ENCODE measurements around the gene RADX. TPM values are rescaled to one million over a fixed set of nuclear protein-coding genes. Genes with fewer than 3 reads are reported as not detected.
A peak's percentile ranks its signal among the peaks of the same experiment; 100 is the strongest.
"Not testable (repeated sequence)": the region's sequence is repeated elsewhere in the genome, so short reads cannot be mapped to it uniquely, and the experiment has no call there.

The RADX gene
- total RNA-seq, 2 experiments from 2014 or later = 7.8 TPM

GRCh38 chrX:106619797-106620196, 8.0 kb downstream of the RADX start:
- no peak overlapping the region for H3K4me3 Mint-ChIP-seq
- H3K27me3 Mint-ChIP-seq = no peaks in the 10 kb centered on the region
- DNase-seq = no peak
- peaks cover 4% of the 10 kb centered on the region for H3K4me1 Mint-ChIP-seq
- ChIA-PET CTCF (interaction anchor here (0.6 to 1.0 kb wide), 4 partner anchors 23 to 451 kb away, joined by 3 to 5 read pairs (median 4); no protein-coding TSS in a partner anchor), POLR2A (no interaction called here)
- H3K9me3 Mint-ChIP-seq = no peaks in the 10 kb centered on the region
- no peak overlapping the region for H3K27ac Mint-ChIP-seq
- no peaks in the 10 kb centered on the region for H3K36me3 Mint-ChIP-seq (ENCODE audit: low read depth)

- CTCF ChIA-PET = no interaction called here
- Mint-ChIP-seq H3K4me1 (no peaks in the 10 kb centered on the region), H3K27ac (no peak overlapping the region), H3K36me3 (ENCODE audit: low read depth) (no peaks in the 10 kb centered on the region), H3K27me3 (no peaks in the 10 kb centered on the region), H3K9me3 (no peaks in the 10 kb centered on the region), H3K4me3 (no peak overlapping the region)
- POLR2A ChIA-PET = no interaction called here
- no peak for DNase-seq
Measured at GRCh38 chrX:106621836-106622235, 10.1 kb downstream of the RADX start.

GRCh38 chrX:106626789-106627188, 15.0 kb downstream of the RADX start:
- no peak for DNase-seq
- ChIA-PET CTCF (no interaction called here), POLR2A (no interaction called here)
- H3K9me3 Mint-ChIP-seq = no peaks in the 10 kb centered on the region
- no peaks in the 10 kb centered on the region for H3K36me3 Mint-ChIP-seq (ENCODE audit: low read depth)
- H3K4me3 Mint-ChIP-seq = no peak overlapping the region
- H3K4me1 Mint-ChIP-seq = no peaks in the 10 kb centered on the region
- H3K27ac Mint-ChIP-seq = no peak overlapping the region
- H3K27me3 Mint-ChIP-seq = no peaks in the 10 kb centered on the region

- no peak for DNase-seq
- Mint-ChIP-seq H3K9me3 (no peaks in the 10 kb centered on the region), H3K27ac (no peak overlapping the region), H3K4me3 (no peak overlapping the region), H3K36me3 (ENCODE audit: low read depth) (no peaks in the 10 kb centered on the region), H3K27me3 (no peaks in the 10 kb centered on the region), H3K4me1 (no peaks in the 10 kb centered on the region)
- ChIA-PET CTCF (no interaction called here), POLR2A (no interaction called here)
Measured at GRCh38 chrX:106631615-106632014, 19.8 kb downstream of the RADX start.

- Mint-ChIP-seq H3K4me3 (no peak overlapping the region), H3K27ac (peak overlapping the region; percentile 67), H3K4me1 (peaks cover 7% of the 10 kb centered on the region), H3K36me3 (ENCODE audit: low read depth) (no peaks in the 10 kb centered on the region), H3K9me3 (no peaks in the 10 kb centered on the region), H3K27me3 (no peaks in the 10 kb centered on the region)
- ChIA-PET POLR2A (no interaction called here), CTCF (interaction anchor here (1.2 to 1.5 kb wide), 2 partner anchors 10 to 30 kb away, joined by 3 to 4 read pairs; no protein-coding TSS in a partner anchor)
- DNase-seq = no peak
Measured at GRCh38 chrX:106649523-106650428, 38.0 kb downstream of the RADX start.

- H3K27me3 Mint-ChIP-seq; H3K4me3 Mint-ChIP-seq; H3K27ac Mint-ChIP-seq; CTCF ChIA-PET; POLR2A ChIA-PET; H3K4me1 Mint-ChIP-seq; H3K9me3 Mint-ChIP-seq; H3K36me3 Mint-ChIP-seq (ENCODE audit: low read depth); DNase-seq: not testable (repeated sequence)
Measured at GRCh38 chrX:106653625-106654024, 41.8 kb downstream of the RADX start.

- H3K9me3 Mint-ChIP-seq = no peaks in the 10 kb centered on the region
- no peaks in the 10 kb centered on the region for H3K4me1 Mint-ChIP-seq
- H3K27ac Mint-ChIP-seq = no peak overlapping the region
- DNase-seq = no peak
- POLR2A ChIA-PET = no interaction called here
- CTCF ChIA-PET = interaction anchor here (1.0 to 1.1 kb wide), 2 partner anchors 9 to 11 kb away, joined by 3 to 4 read pairs; no protein-coding TSS in a partner anchor
- no peaks in the 10 kb centered on the region for H3K36me3 Mint-ChIP-seq (ENCODE audit: low read depth)
- H3K4me3 Mint-ChIP-seq = no peak overlapping the region
- no peaks in the 10 kb centered on the region for H3K27me3 Mint-ChIP-seq
Measured at GRCh38 chrX:106670631-106671030, 58.9 kb downstream of the RADX start.

- no peak overlapping the region for H3K4me3 Mint-ChIP-seq
- ChIA-PET CTCF (interaction anchor here (1.1 kb wide), 1 partner anchor 16 kb away, joined by 3 read pairs; no protein-coding TSS in a partner anchor), POLR2A (no interaction called here)
- H3K4me1 Mint-ChIP-seq = no peaks in the 10 kb centered on the region
- H3K27ac Mint-ChIP-seq = no peak overlapping the region
- H3K27me3 Mint-ChIP-seq = no peaks in the 10 kb centered on the region
- H3K9me3 Mint-ChIP-seq = no peaks in the 10 kb centered on the region
- H3K36me3 Mint-ChIP-seq (ENCODE audit: low read depth) = no peaks in the 10 kb centered on the region
- no peak for DNase-seq
Measured at GRCh38 chrX:106672527-106672926, 60.7 kb downstream of the RADX start.

- Mint-ChIP-seq H3K36me3 (ENCODE audit: low read depth) (no peaks in the 10 kb centered on the region), H3K27ac (no peak overlapping the region), H3K4me3 (no peak overlapping the region), H3K4me1 (no peaks in the 10 kb centered on the region), H3K27me3 (no peaks in the 10 kb centered on the region), H3K9me3 (no peaks in the 10 kb centered on the region)
- DNase-seq = no peak
- ChIA-PET POLR2A (no interaction called here), CTCF (no interaction called here)
Measured at GRCh38 chrX:106680716-106681115, 68.9 kb downstream of the RADX start.

- POLR2A ChIA-PET = no interaction called here
- peaks cover 2% of the 10 kb centered on the region for H3K27me3 Mint-ChIP-seq
- DNase-seq = no peak
- no peak overlapping the region for H3K4me3 Mint-ChIP-seq
- CTCF ChIA-PET = no interaction called here
- H3K27ac Mint-ChIP-seq = no peak overlapping the region
- no peaks in the 10 kb centered on the region for H3K4me1 Mint-ChIP-seq
- H3K9me3 Mint-ChIP-seq = no peaks in the 10 kb centered on the region
- no peaks in the 10 kb centered on the region for H3K36me3 Mint-ChIP-seq (ENCODE audit: low read depth)
Measured at GRCh38 chrX:106684207-106684606, 72.4 kb downstream of the RADX start.

GRCh38 chrX:106692425-106693065, 80.8 kb downstream of the RADX start:
- Mint-ChIP-seq H3K27ac (no peak overlapping the region), H3K27me3 (peaks cover 7% of the 10 kb centered on the region), H3K9me3 (no peaks in the 10 kb centered on the region), H3K4me3 (no peak overlapping the region), H3K36me3 (ENCODE audit: low read depth) (no peaks in the 10 kb centered on the region), H3K4me1 (no peaks in the 10 kb centered on the region)
- no peak for DNase-seq
- CTCF ChIA-PET = no interaction called here
- POLR2A ChIA-PET = no interaction called here

GRCh38 chrX:106696502-106696901, 84.7 kb downstream of the RADX start:
- Mint-ChIP-seq H3K27me3 (peaks cover 8% of the 10 kb centered on the region), H3K4me3 (no peak overlapping the region), H3K9me3 (no peaks in the 10 kb centered on the region), H3K27ac (no peak overlapping the region), H3K4me1 (no peaks in the 10 kb centered on the region), H3K36me3 (ENCODE audit: low read depth) (no peaks in the 10 kb centered on the region)
- CTCF ChIA-PET = no interaction called here
- no peak for DNase-seq
- POLR2A ChIA-PET = no interaction called here

GRCh38 chrX:106698693-106699092, 86.9 kb downstream of the RADX start:
- ChIA-PET POLR2A (interaction anchor here (0.6 kb wide), 1 partner anchor 10 kb away, joined by 4 read pairs; no protein-coding TSS in a partner anchor), CTCF (no interaction called here)
- no peaks in the 10 kb centered on the region for H3K36me3 Mint-ChIP-seq (ENCODE audit: low read depth)
- no peaks in the 10 kb centered on the region for H3K4me1 Mint-ChIP-seq
- H3K4me3 Mint-ChIP-seq = no peak overlapping the region
- peaks cover 8% of the 10 kb centered on the region for H3K27me3 Mint-ChIP-seq
- H3K27ac Mint-ChIP-seq = no peak overlapping the region
- no peak for DNase-seq
- H3K9me3 Mint-ChIP-seq = no peaks in the 10 kb centered on the region

Data from activated CD4-positive, alpha-beta T cell treated with anti-CD3 and anti-CD28 coated beads, Interleukin-2, amount 10 ng/mL, durations not matched to agents 7 days and 5 days (primary cell).